GM12801 (cell line): ENCODE measurements around the gene KANSL1.

Experiments
- TF ChIP-seq, protein P1 (sequence below): IDR thresholded peaks from one replicate; pipeline ENCODE4 v1.5.1; 2011; ENCODE audit warnings: control low read depth; ENCODE audit not compliant: insufficient read length; ENCODE audit errors: extremely low read depth

The KANSL1 gene

DNA sequence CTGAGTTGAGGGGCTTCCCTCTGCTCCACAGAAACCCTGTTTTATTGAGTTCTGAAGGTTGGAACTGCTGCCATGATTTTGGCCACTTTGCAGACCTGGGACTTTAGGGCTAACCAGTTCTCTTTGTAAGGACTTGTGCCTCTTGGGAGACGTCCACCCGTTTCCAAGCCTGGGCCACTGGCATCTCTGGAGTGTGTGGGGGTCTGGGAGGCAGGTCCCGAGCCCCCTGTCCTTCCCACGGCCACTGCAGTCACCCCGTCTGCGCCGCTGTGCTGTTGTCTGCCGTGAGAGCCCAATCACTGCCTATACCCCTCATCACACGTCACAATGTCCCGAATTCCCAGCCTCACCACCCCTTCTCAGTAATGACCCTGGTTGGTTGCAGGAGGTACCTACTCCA lies 168.2 kb downstream of the KANSL1 start:
- TF ChIP-seq, protein P1, sequence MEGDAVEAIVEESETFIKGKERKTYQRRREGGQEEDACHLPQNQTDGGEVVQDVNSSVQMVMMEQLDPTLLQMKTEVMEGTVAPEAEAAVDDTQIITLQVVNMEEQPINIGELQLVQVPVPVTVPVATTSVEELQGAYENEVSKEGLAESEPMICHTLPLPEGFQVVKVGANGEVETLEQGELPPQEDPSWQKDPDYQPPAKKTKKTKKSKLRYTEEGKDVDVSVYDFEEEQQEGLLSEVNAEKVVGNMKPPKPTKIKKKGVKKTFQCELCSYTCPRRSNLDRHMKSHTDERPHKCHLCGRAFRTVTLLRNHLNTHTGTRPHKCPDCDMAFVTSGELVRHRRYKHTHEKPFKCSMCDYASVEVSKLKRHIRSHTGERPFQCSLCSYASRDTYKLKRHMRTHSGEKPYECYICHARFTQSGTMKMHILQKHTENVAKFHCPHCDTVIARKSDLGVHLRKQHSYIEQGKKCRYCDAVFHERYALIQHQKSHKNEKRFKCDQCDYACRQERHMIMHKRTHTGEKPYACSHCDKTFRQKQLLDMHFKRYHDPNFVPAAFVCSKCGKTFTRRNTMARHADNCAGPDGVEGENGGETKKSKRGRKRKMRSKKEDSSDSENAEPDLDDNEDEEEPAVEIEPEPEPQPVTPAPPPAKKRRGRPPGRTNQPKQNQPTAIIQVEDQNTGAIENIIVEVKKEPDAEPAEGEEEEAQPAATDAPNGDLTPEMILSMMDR, result no peak

DNA sequence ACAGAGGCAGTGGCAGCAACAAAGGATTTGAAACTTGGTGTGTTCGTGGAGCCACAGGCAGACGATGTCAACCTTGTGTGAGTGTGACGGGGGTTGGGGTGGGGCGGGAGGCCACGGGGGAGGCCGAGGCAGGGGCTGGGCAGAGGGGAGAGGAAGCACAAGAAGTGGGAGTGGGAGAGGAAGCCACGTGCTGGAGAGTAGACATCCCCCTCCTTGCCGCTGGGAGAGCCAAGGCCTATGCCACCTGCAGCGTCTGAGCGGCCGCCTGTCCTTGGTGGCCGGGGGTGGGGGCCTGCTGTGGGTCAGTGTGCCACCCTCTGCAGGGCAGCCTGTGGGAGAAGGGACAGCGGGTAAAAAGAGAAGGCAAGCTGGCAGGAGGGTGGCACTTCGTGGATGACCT lies 168.6 kb downstream of the KANSL1 start:
- TF ChIP-seq, protein P1, result no peak

DNA sequence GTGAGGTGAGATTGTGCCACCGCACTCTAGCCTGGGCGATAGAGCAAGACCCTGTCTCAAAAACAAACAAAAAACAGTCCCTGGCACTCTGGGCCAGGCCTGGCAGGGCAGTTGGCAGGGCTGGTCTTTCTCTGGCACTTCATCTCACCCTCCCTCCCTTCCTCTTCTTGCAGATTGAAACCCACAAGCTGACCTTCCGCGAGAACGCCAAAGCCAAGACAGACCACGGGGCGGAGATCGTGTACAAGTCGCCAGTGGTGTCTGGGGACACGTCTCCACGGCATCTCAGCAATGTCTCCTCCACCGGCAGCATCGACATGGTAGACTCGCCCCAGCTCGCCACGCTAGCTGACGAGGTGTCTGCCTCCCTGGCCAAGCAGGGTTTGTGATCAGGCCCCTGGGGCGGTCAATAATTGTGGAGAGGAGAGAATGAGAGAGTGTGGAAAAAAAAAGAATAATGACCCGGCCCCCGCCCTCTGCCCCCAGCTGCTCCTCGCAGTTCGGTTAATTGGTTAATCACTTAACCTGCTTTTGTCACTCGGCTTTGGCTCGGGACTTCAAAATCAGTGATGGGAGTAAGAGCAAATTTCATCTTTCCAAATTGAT lies 169.3 kb downstream of the KANSL1 start:
- TF ChIP-seq, protein P1, result no peak

DNA sequence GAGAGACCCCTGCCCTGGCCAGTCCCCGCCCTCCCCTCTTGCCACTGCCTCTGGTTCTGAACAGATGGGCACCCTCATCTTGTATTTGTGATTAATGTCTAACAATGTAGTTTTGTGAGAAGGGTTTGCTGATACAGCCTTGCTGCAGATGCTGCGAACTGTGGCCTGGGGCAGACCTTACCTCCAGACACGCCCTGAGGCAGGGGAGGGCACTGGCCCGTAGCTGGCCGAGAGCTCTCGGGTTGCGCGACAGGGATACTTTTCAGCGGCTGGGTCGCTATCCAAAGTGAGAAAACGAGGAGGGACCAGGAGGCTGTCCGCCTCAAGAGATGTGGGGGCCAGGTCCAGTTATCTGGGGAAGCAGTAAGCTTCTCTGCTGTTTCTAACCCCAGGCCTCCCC lies 172.2 kb downstream of the KANSL1 start:
- TF ChIP-seq, protein P1, result no peak

DNA sequence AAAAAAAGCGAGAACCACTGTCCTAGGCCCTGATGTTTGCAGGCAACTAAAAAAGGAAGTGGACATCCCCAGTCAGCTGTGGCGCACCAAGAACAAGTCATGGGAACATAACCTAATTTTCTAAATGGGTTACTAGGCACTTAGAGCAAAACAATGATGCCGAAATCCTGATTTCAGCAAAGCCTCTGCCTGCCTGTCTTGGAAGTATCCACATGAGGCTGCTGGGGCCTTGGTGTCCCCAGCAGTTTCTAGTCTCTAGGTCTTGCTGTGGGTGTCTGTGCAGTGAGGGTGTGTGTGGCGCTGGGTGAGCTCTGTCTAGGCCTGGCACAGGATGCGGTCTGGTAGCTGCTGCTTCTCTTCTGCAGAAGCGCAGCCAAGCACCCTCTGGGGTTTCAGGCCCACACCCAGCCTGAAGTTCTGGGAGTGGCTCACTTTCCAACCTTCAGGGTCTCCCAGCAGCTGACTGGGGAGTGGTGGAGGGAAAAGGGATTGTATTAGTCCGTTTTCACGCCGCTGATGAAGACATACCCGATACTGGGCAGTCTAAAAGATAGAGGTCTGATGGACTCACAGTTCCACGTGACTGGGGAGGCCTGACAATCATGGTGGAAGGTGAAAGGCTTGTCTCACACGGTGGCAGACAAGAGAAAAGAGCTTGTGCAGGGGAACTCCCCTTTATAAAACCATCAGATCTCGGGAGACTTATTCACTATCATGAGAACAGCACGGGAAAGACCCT lies 173.0 kb downstream of the KANSL1 start:
- TF ChIP-seq, protein P1, result no peak

DNA sequence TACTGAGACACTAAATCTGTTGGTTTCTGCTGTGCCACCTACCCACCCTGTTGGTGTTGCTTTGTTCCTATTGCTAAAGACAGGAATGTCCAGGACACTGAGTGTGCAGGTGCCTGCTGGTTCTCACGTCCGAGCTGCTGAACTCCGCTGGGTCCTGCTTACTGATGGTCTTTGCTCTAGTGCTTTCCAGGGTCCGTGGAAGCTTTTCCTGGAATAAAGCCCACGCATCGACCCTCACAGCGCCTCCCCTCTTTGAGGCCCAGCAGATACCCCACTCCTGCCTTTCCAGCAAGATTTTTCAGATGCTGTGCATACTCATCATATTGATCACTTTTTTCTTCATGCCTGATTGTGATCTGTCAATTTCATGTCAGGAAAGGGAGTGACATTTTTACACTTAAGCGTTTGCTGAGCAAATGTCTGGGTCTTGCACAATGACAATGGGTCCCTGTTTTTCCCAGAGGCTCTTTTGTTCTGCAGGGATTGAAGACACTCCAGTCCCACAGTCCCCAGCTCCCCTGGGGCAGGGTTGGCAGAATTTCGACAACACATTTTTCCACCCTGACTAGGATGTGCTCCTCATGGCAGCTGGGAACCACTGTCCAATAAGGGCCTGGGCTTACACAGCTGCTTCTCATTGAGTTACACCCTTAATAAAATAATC lies 179.6 kb downstream of the KANSL1 start:
- TF ChIP-seq, protein P1, result no peak

DNA sequence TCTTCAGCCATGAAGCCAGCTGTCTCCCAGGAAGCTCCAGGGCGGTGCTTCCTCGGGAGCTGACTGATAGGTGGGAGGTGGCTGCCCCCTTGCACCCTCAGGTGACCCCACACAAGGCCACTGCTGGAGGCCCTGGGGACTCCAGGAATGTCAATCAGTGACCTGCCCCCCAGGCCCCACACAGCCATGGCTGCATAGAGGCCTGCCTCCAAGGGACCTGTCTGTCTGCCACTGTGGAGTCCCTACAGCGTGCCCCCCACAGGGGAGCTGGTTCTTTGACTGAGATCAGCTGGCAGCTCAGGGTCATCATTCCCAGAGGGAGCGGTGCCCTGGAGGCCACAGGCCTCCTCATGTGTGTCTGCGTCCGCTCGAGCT lies 180.1 kb downstream of the KANSL1 start:
- TF ChIP-seq, protein P1, result no peak
